Hematopoietic multipotent progenitor cell treated with erythropoietin and hydrocortisone succinate and interleukin-3 and kit ligand, for 17 days (in vitro differentiated cells): ENCODE data around the gene HOXB5.

Experiments
- DNase-seq: peaks from one replicate; pipeline ENCODE4 v3.0.0-alpha.2; 2015; ENCODE audit warnings: low spot score

Gene HOXB5

DNA sequence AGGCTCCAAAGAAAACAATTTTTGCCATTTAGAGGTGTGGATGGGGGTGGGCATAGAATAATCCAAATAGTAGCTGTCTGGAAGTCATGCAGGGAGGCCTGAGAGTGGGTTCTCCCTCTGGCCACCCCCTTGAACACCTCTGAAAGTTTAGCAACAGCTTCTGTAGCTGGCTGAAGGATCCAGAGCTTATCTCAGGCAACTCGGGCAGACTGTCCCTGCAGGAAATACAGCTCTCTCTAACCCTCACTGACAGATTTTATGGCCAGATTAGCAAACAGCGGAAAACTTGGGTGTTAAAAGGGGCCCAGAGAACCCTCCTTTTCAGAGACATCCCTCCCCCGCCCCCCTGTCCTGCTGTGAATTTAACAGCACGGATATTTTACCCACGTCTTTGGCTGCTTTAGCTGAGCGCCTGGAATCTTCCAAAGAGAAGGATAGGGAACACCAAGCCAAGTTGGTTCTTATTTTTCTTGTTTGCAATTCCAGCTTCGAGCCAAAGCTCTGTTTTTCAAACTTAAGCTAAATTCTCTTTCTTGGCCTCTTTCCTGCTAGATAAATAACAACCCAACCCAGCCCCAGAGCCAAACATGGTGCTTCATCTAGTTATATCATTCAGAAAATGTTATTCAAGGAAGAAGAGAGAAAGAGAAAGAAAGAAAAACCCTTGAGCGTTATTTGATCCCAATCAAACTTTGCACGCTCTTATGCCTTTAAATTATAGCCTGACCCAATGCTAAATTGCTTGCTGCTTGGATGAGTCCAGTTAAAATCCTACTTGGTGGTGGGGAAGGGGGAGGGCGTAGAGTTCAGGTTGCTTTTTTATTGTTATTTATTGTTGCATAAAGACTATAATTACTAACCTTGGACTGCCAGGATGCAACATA lies 46.4 kb downstream of the HOXB5 start:
- DNase-seq: peak; percentile 58

DNA sequence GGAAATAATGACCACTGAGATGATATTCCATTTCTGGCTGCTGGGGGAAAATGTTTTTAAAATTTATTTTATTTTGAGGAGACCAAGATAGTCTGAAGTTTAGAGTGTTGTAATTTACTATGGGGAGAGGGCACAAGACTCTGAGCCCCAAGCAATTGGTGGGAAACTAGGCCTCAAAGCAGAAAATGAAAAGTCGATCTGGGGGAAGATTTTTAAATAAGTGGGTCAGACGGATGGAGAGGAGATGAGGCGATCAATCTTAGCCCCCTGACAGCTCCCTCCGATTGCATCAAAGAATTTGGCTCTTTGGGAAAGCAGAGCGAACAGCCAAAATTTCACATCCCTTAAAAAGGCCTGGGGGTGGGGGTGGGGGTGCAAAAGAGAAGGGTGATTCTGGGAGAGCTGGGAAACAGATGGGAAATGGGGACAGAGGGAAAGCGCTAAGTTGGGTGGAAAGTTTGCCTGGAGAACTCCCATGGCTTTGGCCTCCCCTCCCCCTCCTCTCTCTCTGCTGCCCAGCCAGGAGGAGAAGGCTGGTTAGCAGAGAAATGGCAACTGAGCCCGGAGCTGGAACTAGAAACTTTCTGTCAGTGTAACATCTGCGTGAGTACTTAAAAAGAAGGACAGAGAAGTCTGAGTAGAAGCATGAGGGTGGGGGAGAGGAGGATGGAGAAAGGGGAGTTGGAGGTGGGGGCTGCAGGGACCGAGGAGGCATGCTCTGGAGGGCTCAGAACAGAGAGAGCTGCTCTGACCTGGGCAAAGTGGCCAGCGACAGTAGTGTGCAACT lies 47.2 kb downstream of the HOXB5 start:
- no peak for DNase-seq

DNA sequence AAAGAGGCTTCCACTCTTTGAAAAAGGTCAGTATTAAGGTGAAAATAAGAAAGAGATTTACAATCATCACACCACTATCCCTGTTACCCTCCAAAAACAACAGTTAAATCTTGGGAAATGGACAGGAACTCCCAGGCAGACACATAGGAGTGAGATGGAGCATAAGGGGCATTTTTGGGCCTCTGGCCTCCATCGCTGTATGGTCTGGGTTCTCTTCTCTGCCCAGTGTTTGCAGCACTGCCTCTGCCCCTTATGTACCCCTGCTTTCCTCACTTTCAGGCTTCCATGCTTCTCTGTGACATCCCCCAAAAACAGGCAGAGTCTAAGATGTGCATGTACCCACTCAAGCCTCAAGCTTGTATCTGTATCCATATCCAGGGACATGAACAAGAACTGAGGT lies 48.0 kb downstream of the HOXB5 start:
- no peak for DNase-seq

DNA sequence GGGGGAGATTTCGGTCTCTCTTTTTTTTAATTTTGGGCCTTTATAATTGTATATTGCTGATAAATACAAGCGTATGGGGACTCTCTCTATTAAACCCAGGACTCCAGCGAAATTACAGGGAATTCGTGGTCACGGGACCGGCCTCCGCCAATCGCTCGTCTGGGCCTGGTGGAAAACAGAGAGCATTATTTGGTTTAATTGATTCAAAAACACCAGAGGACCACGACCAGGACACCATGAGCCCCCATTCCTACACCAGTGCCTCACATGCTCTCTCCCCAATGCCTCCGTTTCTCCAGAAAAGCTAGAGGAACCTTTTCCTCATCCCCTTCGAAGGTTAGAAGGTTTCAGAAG lies 48.6 kb downstream of the HOXB5 start, which contains the start of gene HOXB2:
Gene HOXB2, minus strand, starts transcription at position 88 of the 354 bp plus-strand sequence. CDS start 198 bp downstream, outside the sequence.
- peak; percentile 30 for DNase-seq

DNA sequence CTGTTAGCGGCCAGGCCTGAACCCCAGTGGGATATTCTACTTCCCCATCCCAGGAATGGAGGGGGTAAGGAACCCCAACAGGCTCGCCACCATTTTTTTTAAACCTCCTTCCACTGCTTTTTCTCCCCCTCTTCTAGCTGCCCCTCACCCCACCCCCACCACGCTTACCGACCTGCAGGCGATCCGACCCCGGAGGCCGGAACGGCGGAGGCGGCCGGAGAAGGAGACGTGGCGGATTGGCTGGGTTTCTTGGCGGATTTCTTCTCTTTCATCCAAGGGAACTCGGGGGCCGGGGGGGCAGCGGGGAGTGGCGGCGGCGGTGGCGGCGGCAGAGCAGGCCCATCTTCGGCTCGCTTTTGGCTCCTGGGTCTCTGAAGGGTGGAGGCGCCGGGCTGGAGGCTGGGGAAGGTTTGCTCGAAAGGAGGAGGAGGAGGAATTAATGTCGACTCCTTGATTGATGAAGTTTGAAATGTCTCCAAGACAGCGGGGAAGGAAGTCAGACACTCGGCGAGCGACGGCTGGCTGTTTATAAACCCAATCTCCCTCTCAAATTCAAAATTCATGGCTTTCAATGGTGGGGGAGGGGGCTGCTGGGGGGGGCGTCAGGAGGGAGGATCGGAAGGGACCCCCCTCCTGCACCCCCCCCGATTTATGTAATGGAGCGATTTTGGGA lies 49.1 kb downstream of the HOXB5 start:
- peak; percentile 30 for DNase-seq

DNA sequence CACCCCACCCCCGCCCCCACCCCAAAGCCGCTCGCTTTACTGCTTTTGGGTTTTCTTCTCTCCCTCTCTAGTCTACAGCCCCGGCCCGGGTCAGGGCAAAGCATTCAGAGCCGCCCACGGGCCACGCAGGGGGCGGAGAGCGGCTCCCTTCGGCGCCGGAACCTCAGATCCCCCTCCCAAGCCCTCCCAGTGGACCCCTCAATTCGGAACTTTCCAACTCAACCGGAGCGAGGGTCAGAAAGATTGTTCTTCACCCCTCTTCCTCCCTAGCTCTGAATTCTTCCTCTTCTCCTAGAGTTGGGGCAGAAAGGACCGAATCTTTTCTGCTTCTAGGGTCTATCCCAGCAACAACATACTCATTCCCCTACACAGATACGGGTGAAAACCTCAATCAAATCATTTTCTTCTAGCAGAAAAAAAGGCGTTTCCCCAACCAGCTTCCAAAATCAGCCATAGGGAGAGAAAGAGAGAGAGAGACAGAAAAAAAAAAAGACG lies 49.7 kb downstream of the HOXB5 start:
- peak; percentile 45 for DNase-seq

DNA sequence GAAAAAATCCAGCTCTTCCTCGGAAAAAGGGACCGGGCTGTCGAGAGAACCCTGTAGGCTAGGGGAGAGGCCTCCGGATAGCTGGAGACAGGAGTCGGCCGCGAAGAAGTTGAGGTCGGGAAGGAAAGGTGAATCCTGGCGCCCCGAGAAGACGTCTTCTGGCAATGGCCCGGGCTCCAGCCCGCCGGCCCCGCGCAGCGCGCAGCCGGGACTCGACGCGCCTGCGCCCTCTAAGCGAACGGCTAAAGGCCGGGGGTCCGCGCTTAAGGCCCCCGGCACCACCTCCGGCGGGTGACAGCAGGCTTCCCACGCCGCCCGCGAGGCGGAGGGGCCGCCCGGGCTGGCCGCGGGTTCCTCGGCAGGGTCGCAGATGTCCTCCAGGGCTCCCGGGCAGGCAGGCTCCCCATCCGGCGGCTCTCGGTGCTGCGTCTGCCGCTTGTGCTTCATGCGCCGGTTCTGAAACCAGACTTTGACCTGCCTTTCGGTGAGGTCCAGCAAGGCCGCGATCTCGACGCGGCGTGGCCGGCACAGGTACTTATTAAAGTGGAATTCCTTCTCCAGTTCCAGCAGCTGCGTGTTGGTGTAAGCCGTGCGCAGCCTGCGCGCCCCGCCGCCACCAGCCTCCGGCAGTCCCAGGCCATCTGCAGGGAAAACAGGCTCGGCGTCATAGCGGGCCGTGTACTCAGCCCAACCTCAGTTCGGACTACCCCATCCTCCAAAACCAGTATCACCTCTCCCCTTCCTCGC lies 50.3 kb downstream of the HOXB5 start:
- DNase-seq: peak; percentile 69

DNA sequence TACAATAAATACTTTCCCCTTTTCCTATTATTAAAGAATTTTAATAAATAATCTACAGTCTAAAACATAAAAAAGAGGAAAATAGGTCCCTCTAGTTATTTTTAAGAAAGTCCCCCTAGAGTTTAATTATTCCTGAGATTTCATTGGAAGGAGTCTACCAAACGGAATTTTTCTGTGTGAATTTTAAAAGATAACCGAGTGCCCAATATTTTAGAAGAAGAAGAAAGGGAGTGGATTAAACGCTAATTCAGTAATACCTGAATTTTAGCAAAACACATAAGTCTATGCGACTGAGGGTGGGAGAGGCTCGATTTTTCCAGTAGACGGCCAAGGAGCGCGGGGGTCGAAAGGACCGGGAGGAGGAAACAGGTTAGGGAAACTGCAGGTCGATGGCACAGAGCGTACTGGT lies 50.9 kb downstream of the HOXB5 start:
- no peak for DNase-seq

DNA sequence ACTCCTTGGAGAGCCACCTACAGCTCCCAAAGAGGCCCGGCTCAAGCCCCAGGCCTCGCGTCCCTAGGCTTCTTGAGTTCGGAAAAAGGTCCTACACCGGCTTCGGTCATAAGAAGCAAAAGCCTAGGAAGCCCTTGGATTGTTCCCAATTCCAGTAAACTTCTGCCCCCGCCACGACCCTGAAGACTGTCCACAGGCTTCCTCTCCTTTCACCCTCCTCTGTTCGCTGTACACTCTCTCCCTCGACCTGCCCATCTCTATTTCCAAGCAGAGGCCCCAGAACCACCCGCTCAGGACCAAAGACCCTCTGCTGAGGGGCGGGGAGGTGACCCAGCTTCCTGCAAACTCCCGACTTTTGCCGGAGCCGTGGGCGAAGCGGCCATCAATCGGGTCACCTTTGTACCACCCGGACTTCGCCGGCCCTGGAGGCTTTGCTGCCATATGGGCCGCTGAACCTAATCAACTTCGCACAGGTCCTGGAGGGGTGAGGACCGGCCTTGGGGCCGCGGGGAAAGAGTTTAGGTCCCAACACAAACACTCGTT lies 51.4 kb downstream of the HOXB5 start:
- DNase-seq: peak; percentile 60

DNA sequence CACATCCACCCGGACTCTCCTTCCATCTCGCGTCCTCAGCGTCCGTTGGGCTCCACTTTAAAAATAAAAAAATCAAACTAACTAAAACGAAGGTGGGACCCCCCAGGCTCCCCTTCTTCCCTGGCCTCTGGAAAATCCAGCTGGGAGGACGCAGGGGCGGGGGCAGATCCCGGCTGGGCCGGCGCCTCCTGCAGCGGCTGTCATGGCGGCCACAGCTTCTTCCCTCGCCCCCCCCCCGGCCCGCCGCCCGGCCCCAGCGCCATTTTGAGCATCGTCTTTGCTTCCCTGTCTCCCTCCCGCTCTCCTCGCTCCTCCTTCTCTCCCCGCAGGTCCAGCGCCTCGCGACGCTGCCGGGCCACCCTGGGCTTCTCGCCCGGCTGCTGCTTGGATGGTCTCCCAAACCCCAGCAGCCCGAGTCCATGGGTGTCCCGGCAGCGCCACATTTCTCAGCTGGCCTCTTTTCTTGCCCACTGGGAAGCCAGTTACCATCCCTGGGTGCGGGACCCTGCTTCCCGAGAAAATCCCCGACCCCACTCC lies 51.9 kb downstream of the HOXB5 start:
- peak; percentile 51 for DNase-seq
